ENCODE data around the gene ZNF688.

DNA sequence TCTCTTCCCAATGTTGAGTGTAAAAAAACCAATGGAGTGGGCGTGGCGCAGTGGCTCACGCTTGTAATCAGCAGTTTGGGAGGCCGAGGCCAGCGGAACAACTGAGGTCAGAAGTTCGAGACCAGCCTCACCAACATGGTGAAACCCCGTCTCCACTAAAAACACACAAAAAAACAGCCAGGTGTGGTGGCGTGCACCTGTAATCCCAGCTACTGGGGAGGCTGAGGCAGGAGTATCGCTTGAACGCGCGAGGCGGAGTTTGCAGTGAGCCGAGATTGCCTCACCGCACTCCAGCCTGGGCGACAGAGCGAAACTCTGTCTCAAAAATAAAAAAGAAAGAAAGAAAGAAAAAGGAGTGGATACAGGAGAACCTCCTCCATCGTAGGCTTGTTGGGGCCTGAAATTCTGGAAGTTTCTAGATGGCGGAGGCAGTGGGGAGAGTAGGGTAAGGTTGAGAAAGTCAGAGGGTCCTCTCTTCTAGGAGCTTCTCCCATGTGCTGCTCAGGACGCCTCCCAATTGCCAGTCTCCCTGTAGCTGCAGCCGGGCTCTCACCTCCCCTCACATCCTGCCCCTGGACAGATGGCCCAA, 12.6 kb downstream of the ZNF688 start:
- TF ChIP-seq, protein P1, sequence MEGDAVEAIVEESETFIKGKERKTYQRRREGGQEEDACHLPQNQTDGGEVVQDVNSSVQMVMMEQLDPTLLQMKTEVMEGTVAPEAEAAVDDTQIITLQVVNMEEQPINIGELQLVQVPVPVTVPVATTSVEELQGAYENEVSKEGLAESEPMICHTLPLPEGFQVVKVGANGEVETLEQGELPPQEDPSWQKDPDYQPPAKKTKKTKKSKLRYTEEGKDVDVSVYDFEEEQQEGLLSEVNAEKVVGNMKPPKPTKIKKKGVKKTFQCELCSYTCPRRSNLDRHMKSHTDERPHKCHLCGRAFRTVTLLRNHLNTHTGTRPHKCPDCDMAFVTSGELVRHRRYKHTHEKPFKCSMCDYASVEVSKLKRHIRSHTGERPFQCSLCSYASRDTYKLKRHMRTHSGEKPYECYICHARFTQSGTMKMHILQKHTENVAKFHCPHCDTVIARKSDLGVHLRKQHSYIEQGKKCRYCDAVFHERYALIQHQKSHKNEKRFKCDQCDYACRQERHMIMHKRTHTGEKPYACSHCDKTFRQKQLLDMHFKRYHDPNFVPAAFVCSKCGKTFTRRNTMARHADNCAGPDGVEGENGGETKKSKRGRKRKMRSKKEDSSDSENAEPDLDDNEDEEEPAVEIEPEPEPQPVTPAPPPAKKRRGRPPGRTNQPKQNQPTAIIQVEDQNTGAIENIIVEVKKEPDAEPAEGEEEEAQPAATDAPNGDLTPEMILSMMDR (IDR thresholded peaks at IDR 0.05): no peak
- TF ChIP-seq POLR2A (IDR thresholded peaks at IDR 0.05): no peak
